Activated gamma-delta T cell treated with anti-CD3 and anti-CD28 coated beads, Interleukin-2, amount 50 U/mL, for 16 hours (primary cell): Measurements from ENCODE around the gene HPSE2.

Experiments
- DNase-seq: peaks from one replicate; pipeline ENCODE4 v3.0.0-alpha.2; 2020; ENCODE audit warnings: low read depth

The HPSE2 gene

GRCh38 chr10:98617906-98618520 lies 617.6 kb downstream of the HPSE2 start:
- no peak for DNase-seq

- DNase-seq, result no peak
Observed at GRCh38 chr10:98613446-98613845, 622.2 kb downstream of the HPSE2 start.

- no peak for DNase-seq
Observed at GRCh38 chr10:98611436-98611835, 624.2 kb downstream of the HPSE2 start.

DNA sequence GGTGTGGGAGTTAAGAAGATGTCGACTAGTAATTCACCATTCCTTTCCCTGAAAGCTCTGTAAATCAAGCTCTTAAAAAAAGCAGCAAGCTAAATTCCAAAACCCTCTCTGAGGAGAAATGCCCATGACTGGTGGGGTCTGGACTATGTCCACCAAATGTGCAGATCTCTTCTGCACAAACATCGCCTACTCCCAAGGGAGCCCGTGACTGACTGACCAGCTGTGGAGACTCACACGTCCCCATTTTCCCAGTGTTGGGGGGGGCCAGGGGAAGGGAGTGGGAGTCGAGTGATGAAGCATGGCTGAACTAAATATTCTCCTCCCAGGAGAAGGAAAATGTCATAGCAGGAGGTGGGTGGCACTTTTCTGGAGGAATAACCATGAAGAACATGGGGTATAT lies 624.8 kb downstream of the HPSE2 start:
- DNase-seq, result no peak

GRCh38 chr10:98610301-98610700 lies 625.4 kb downstream of the HPSE2 start:
- no peak for DNase-seq

- DNase-seq, result no peak
Observed at GRCh38 chr10:98609265-98609664, 626.4 kb downstream of the HPSE2 start.

DNA sequence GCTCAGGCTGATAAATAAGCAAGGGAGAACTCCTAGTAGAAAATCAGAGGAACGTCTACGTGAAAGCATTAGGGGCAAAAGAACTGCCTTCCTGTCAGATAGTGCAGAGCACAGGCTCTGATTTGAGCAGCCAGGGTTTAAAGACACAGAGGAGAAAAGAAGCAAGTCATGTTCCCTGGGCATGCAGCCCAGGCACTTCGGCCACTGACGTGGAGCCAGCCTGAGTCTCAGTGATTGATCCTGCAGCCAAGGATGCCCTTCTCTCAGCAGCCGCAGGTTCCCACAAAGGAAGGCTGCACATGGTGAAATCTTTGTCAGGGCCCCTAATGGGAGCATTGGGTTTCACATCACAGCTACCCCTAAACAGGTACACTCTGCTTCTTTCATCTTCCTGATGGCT lies 627.2 kb downstream of the HPSE2 start:
- no peak for DNase-seq

- no peak for DNase-seq
Observed at GRCh38 chr10:98602224-98602623, 633.4 kb downstream of the HPSE2 start.

GRCh38 chr10:98599032-98599610 lies 636.5 kb downstream of the HPSE2 start:
- DNase-seq, result no peak

DNA sequence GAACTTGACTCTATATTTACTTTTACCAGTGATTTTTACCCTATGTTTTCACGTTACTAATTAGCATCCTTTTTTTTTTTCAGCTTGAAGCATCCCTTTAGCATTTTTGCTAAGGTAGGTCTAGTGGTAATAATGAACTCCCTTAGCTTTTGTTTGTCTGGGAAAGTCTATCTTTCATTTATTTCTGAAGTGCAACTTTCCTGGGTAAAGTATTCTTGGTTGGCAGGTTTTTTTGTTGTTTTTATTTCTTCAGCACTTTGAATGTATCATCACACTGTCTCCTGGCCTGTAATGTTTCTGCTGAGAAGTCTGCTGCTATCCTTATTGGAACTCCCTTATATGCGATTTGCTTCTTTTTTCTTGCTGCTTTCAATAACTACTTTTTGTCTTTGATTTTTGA lies 639.2 kb downstream of the HPSE2 start:
- DNase-seq, result no peak

GRCh38 chr10:98589691-98590090 lies 646.0 kb downstream of the HPSE2 start:
- no peak for DNase-seq

DNA sequence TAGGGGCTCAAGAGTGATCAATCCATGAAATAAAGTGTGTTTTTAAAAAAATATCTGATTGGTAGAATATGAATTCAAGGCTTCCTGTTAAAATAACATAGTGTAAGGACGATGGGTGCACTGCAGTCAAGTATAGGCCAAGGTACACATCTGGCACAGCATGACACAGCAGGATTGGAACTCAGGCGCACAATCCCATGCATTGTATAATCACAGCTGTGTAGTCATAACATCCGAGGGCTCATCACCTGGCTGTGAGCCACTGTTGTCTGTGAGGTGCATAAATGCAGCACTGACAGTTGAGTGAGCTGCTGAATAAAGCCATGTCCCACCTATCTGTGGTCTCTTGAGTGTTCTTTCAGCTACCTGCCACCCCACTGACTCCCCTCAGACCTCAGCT lies 646.6 kb downstream of the HPSE2 start:
- no peak for DNase-seq

DNA sequence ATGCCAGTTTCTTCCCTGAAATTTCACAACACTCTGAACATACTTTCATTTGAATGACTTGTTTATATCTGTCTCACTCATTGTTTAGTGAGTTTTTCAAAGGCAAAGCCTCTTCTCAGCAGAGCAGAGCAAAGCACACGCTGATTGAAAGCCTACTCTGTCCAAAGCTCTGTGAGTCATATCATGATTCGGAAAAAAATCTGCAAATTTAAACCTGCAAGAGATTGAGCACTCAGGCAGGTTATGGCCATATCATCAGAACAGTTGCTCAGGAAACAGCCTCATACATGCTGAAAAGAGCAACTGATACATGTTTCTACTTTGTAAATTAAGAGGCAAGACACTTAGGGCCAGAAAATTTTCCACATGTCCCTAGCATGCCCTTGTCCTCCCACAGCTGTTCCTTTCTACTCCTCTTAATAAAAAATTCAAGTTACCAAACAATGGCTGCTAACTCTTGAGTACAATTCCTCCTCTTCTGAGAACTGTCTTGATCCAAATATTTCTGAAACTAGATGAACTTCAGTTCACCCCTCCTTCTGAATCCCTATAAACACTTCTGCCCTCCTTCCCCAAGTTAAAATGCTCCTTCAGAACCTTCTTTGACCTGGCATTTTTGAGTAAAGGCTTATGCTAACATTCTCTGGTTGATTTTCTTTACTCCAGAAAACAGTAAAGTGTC lies 648.4 kb downstream of the HPSE2 start:
- no peak for DNase-seq

- DNase-seq, result no peak
Observed at GRCh38 chr10:98586096-98586495, 649.6 kb downstream of the HPSE2 start.

- no peak for DNase-seq
Observed at GRCh38 chr10:98582363-98582762, 653.3 kb downstream of the HPSE2 start.

GRCh38 chr10:98577578-98577977 lies 658.1 kb downstream of the HPSE2 start:
- no peak for DNase-seq

DNA sequence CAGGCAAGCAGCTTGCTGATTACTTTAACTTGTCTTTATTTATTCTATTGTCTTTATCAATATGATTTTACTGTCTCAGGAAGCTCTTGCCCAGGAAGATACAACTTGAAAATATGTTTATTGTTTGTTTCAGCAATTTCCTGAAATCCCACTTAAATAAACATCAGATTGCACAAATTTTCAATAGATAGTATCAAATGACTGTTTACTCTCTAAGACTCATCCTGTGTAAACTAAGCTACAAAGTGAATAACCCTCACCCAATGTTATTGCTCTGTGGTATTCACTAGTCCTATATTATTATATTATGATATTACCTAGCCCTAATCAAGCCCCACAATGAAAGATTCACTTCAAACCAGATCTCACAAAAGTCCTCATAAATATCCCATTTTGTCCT lies 658.5 kb downstream of the HPSE2 start:
- no peak for DNase-seq

DNA sequence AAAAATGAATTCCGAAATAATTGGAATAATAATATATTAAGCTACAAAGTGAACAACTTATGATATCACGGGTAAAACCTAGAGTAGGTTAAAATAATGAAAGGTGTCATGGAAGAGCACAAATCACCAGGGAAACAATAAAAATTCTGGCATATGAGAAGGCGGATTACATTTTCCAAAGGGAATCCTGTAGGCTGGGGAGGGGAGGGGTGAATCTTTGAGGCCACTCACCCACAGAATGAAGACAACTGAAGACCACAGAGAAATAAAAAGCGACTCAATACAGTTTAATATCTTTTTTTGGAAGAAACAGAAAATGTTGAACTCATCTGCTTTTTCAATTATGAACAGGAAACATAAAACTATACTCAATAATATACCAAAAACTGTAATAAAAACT lies 659.6 kb downstream of the HPSE2 start:
- no peak for DNase-seq

DNA sequence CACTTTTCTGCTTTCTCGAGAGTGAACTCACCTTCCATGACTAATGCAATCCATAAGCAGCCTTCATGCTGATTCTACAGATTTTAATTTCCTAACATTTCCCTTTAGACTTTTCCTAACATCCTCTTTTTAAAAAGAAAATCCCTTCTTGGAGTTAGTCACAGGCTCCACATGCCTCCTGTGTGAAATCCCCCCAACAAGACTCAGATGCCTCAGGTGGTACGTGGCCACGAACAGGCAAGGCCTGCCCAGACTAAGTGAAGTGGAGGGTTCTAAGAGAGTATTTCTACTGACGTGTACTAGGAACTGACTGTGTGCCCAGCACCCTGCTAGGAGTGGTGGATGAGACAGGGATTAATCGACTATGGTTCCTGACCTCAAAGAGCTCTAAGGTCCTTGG lies 663.1 kb downstream of the HPSE2 start:
- DNase-seq, result no peak

GRCh38 chr10:98570834-98571233 lies 664.8 kb downstream of the HPSE2 start:
- DNase-seq, result no peak

DNA sequence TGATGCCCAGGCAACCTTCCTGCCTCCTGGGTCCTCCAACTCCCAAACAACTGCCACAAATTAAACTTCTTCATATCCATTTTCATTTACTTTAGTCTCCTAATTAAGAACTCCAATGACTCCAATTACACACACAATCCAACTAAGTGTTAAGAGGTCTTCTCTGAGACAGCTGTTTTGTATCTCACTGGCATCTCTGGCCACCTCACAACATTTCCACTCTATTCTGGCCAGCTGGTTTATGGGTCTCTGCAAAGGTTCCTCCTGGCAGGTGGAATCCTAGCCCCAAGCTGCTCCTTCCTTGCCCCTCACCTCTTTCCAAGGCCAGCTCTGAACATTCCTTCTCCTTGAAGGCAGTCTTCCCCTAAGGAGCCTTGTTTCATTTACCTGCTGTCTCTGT lies 665.8 kb downstream of the HPSE2 start:
- DNase-seq, result no peak

DNA sequence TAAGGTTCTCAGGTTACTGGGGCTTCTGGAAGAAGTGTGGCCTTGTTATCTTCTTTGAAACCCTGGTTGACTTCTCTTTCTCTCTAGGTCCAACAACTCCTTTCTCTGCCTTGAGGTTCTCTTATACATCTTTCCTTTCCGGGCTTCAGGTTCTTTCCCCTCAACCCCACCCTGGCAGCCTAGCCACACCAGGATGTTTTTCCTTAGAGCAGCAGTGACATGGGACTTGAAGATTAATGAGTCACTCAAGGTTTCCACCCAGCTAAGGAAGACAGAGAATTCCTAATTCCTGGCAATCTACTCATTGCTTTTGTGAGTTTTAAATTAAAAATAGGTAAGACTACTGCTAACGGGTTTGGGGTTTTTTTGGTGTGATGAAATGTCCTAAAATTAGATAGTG lies 667.1 kb downstream of the HPSE2 start:
- no peak for DNase-seq

GRCh38 chr10:98567391-98568133 lies 668.1 kb downstream of the HPSE2 start:
- no peak for DNase-seq
